Osteoblast (primary cell): Measurements from ENCODE around the gene GSTP1. TPM values are rescaled to one million over a fixed set of nuclear protein-coding genes. Genes with fewer than 3 reads are reported as not detected.
A peak's percentile ranks its signal among the peaks of the same experiment; 100 is the strongest.

ENCODE experiments used
- DNase-seq: peaks from one replicate; pipeline ENCODE4 v3.0.0; 2011; ENCODE audit warnings: low spot score, mixed read lengths; ENCODE audit not compliant: insufficient read length; ENCODE audit errors: missing footprints
- H2AFZ ChIP-seq: 2 replicates; pipeline ENCODE4 v1.6.0; 2011; ENCODE audit warnings: mild to moderate bottlenecking, low read length
- H3K27ac ChIP-seq: 2 replicates; pipeline ENCODE4 v1.5.1; 2011; ENCODE audit warnings: mild to moderate bottlenecking, low read depth, low read length, moderate library complexity
- H3K27me3 ChIP-seq: 2 replicates; pipeline ENCODE4 v1.6.0; 2012; ENCODE audit warnings: mild to moderate bottlenecking, control low read depth, inconsistent platforms, low read length, moderate library complexity; ENCODE audit not compliant: insufficient read depth
- H3K36me3 ChIP-seq: 2 replicates; pipeline ENCODE4 v1.5.1; 2011; ENCODE audit warnings: mild to moderate bottlenecking, low read length, control low read depth, moderate library complexity; ENCODE audit not compliant: insufficient read depth
- H3K4me1 ChIP-seq: 2 replicates; pipeline ENCODE4 v1.5.1; 2011; ENCODE audit warnings: mild to moderate bottlenecking, low read length, control low read depth, moderate library complexity; ENCODE audit not compliant: insufficient read depth
- H3K4me2 ChIP-seq: 2 replicates; pipeline ENCODE4 v1.6.0; 2011; ENCODE audit warnings: mild to moderate bottlenecking, low read length; ENCODE audit not compliant: insufficient read depth
- H3K4me3 ChIP-seq: fragments of 200-600 bp; sonication (generic); 3 replicates; pipeline ENCODE4 v1.5.1; 2012; ENCODE audit warnings: mild to moderate bottlenecking, low read length, inconsistent platforms; ENCODE audit not compliant: insufficient read depth
- H3K79me2 ChIP-seq: 2 replicates; pipeline ENCODE4 v1.6.0; 2012; ENCODE audit warnings: mild to moderate bottlenecking, low read length, control low read depth, inconsistent platforms; ENCODE audit not compliant: insufficient read depth
- H3K9me3 ChIP-seq: 2 replicates; pipeline ENCODE4 v1.5.1; 2011; ENCODE audit warnings: low read depth, low read length, control low read depth
- H4K20me1 ChIP-seq: 2 replicates; pipeline ENCODE4 v1.6.0; 2012; ENCODE audit warnings: mild to moderate bottlenecking, low read length, control low read depth; ENCODE audit not compliant: insufficient read depth
- CTCF ChIP-seq: IDR thresholded peaks from 2 replicates; pipeline ENCODE4 v1.5.1; 2011; ENCODE audit warnings: mild to moderate bottlenecking, low read depth, low read length, moderate library complexity; ENCODE audit errors: extremely low read depth
- total RNA-seq: library from RNA; depleted of rRNA; stranded (reverse); fragments of >200 nt; gene quantifications from 2 replicates; pipeline ENCODE4 v1.2.3, GENCODE V29; 2012

The GSTP1 gene
- total RNA-seq, 1 donor, result 465 TPM

- Histone ChIP-seq H3K27ac (peak overlapping the region; percentile 60), H3K4me3 (peak overlapping the region; percentile 30), H2AFZ (no peak overlapping the region), H3K27me3 (no peaks in the 10 kb centered on the region), H3K4me1 (peaks cover 18% of the 10 kb centered on the region), H3K9me3 (no peaks in the 10 kb centered on the region), H3K36me3 (no peaks in the 10 kb centered on the region), H4K20me1 (no peaks in the 10 kb centered on the region), H3K4me2 (peak overlapping the region; percentile 70), H3K79me2 (no peaks in the 10 kb centered on the region)
- no peak for DNase-seq
- TF ChIP-seq CTCF, result no peak
These were observed 19.4 kb upstream of the GSTP1 start for GRCh38 chr11:67564230-67564629.

- Histone ChIP-seq H2AFZ (no peak overlapping the region), H3K27ac (no peak overlapping the region), H3K36me3 (no peaks in the 10 kb centered on the region), H4K20me1 (no peaks in the 10 kb centered on the region), H3K4me2 (no peak overlapping the region), H3K4me1 (no peaks in the 10 kb centered on the region), H3K27me3 (peaks cover 3% of the 10 kb centered on the region), H3K9me3 (no peaks in the 10 kb centered on the region), H3K4me3 (no peak overlapping the region), H3K79me2 (no peaks in the 10 kb centered on the region)
- no peak for DNase-seq
- TF ChIP-seq CTCF, result no peak
These were observed 12.2 kb upstream of the GSTP1 start for GRCh38 chr11:67571443-67571842.

- no peaks in the 10 kb centered on the region for H4K20me1 ChIP-seq
These were observed 11.3 kb upstream of the GSTP1 start for GRCh38 chr11:67572305-67572704.

More at GRCh38 chr11:67572305-67572704, 11.3 kb upstream of the GSTP1 start:
- Histone ChIP-seq H3K27me3 (peaks cover 3% of the 10 kb centered on the region), H3K9me3 (no peaks in the 10 kb centered on the region), H3K79me2 (no peaks in the 10 kb centered on the region), H3K4me2 (no peak overlapping the region), H3K27ac (no peak overlapping the region), H2AFZ (no peak overlapping the region), H3K36me3 (no peaks in the 10 kb centered on the region), H3K4me3 (no peak overlapping the region), H3K4me1 (no peaks in the 10 kb centered on the region)
- DNase-seq, result no peak
- TF ChIP-seq CTCF, result no peak
